GM19099 (cell line): ENCODE results near the gene TUBGCP5.

Source experiments
- POLR2A ChIP-seq: IDR thresholded peaks from 3 replicates; pipeline ENCODE4 v1.6.1; 2011; ENCODE audit warnings: low read depth; ENCODE audit not compliant: insufficient read length; ENCODE audit errors: extremely low read depth

TUBGCP5 gene

DNA sequence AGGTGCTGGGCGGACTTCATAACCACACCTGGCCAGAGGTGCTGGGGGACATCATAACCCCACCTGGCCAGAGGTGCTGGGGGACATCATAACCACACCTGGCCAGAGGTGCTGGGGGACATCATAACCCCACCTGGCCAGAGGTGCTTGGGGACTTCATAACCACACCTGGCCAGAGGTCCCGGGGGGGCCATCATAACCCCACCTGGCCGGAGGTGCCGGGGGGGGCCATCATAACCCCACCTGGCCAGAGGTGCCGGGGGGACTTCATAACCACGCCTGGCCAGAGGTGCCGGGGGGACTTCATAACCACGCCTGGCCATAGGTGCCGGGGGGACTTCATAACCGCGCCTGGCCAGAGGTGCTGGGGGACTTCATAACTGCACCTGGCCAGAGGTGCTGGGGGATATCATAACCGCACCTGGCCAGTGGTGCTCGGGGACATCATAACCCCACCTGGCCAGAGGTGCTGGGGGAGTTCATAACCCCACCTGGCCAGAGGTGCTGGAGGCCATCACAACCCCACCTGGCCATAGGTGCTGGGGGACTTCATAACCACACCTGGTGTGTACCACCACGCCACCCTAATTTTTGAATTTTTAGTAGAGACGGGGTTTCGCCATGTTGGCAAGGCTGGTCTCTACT lies 10.7 kb upstream of the TUBGCP5 start:
- TF ChIP-seq POLR2A = no peak

DNA sequence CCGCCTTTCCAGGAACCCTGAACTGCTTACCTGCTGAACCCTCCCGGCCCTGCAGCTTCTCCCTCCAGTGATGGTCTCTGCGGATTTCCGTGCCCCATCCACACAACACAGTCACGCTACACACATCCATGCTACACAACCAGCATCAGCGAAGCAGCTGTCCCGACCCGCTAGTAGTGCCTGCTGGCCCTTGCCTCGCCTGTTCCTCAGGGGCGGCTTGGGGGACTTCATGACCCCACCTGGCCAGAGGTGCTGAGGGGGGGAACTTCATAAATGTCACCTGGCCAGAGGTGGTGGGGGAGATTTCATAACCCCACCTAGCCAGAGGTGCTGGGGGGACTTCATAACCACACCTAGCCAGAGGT lies 530 bp upstream of the TUBGCP5 start:
- TF ChIP-seq POLR2A = no peak

DNA sequence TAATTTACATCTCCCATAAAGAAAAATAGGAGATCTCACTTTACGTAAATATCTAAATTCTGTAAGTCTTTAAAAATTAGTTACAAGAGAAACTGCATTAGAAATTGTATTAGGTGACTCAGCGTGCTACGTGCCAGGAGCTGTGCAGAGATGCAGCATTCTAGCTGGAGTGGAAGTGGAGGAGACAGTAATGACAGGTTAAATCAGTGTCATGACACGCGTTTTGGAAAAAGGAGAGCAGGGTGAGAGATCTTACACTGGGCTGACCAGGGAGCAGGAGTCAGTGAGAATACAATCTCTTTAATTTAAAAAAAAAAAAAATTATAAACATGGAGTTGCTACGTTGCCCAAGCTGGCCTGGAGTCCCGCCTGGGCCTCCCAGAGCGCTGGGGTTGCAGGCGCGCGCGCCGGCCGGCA lies 635 bp downstream of the TUBGCP5 start:
- no peak for TF ChIP-seq POLR2A

DNA sequence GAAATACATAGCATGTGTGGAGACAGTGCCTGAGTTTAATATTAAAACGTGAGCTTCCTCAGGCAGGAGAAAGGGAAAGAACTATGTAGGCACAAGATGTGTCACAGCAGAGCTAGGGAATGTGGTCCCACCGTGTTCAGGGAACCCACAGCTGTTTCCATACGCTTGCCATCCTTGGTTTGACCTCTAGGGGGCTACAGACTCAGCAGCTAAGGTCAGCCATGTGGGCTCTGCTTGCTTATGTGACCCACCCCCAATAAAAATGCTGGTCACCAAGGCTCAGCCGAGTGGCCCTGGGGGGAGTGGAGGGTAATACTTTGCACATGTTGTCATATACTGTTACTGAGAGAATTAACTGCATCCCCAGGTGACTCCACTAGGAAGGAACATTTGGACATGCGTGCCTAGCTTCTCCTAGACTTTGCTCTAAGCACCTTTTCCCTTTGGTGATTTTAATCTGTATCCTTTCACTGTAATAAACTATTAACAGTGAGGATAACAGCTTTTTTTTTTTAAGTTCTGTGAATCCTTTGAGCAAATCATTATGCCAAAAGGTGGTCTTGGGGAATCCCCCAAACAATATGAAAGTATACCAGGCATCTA lies 3.3 kb downstream of the TUBGCP5 start:
- no peak for TF ChIP-seq POLR2A

DNA sequence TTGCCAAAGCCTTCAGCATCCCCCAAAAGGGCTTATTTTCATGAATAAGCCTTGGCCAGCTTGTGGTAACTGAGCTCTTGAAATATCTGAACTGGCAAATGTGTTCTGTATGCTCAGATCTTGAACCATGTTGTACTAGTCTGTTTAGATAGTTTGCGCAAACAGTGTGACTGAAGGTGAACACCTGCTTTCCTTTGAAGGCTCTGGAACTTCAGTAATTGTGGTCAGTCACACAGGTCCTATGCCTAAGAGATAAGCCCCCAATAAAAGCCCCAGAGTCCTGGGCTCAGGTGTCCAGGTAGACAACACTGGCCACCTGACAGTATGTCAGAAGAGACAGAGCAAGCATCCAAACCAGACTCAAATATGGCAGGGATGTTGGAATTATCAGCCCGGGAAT lies 5.4 kb downstream of the TUBGCP5 start:
- no peak for TF ChIP-seq POLR2A

DNA sequence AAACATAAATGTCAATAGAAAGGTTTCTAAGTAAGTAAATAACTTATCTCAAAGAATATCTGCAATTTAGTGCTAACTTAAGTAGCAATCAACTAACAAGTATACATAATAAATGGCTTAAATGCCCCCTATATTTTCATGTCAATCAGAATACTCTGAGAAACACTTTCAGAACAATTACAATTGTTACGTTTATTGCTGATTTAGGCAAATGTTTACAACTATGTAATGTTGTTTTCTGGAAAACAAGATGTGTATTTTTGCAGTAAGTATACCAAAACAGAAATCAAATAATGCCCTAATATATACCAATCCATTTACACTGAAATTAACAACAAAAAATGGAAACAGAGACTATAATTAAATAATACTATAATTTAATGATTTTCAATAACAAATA lies 13.2 kb downstream of the TUBGCP5 start:
- no peak for TF ChIP-seq POLR2A

DNA sequence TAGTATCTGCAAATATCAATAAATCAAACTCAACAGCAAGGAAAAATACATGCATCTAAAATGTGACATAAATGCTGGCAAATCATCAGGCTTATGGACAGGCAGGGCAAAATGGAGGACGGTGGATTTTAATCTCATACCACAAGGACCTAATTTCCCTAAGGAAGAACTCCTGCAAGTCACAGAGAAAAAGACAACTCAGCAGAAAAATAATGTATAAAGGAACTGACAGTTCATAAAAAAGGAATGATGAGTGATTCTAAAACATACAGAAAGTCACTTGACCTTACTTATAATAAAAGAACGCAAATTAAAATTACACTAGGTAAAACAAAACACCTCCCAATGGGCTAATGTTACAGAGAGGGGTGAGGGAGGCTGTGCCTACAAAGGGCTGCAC lies 17.2 kb downstream of the TUBGCP5 start:
- TF ChIP-seq POLR2A = no peak

DNA sequence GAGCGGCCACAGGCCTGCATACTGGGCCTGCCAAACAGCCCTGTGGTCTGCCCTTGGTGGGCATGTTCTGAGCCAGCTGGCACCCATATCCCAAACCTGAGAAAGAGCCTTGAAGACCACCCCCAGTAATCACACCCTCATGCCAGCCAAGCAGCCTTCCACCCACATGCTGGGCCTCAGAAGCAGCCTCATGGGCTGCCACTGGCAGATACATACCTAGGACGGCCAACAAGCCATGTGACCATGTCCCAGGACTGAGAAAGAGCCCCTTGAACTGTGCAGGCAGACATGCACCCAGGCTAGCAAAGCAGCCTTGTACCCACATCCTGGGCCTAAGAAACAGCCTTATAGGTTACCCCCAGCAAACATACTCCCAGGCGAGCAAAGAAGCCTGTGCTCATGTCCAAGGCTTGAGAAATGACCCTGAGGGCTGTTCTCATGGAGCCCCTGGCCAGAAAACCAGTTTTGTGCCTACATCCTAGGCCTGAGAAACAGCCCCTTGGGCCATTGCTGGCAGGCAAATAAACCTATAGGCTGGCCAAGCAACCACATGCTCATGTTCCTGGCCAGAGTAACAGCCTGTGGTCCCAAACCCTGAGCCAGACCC lies 24.9 kb downstream of the TUBGCP5 start:
- TF ChIP-seq POLR2A = no peak

DNA sequence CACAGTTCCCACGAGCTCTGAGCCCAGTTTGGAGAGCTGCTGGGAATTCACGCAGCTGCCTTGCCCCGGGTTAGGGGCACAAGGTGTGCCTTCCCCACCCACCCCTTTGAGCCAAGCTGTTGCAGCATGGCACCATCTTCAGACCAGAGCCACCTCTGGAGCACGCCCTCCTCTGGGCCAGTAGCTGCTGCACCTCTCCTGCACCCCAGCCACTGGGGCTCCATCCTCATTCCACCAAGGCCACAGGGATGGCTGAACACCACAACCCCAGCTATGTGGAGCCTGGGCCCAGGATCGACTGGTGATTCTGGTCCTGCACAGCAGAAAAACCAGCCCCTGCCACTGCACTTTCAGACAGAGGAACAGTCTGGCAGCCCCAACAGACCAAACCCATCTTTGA lies 25.7 kb downstream of the TUBGCP5 start:
- TF ChIP-seq POLR2A = no peak

DNA sequence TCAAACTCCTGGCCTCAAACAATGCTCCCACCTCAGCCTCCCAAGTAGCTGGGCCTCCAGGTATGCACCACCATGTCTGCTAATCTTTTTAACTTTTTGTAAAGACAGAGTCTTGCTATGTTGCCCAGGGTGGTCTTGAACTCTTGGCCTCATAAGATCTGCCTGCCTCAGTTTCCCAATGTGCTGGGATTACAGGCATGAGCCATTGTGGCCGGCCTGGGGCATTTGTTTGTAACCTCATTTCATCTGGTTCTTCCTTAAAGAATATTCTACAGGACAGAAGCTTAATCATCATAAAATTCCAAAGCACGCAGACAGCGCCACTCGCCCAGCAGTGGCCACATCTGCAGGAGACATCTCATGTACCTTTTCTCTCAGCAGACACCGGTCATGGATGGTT lies 35.6 kb downstream of the TUBGCP5 start:
- TF ChIP-seq POLR2A = no peak

DNA sequence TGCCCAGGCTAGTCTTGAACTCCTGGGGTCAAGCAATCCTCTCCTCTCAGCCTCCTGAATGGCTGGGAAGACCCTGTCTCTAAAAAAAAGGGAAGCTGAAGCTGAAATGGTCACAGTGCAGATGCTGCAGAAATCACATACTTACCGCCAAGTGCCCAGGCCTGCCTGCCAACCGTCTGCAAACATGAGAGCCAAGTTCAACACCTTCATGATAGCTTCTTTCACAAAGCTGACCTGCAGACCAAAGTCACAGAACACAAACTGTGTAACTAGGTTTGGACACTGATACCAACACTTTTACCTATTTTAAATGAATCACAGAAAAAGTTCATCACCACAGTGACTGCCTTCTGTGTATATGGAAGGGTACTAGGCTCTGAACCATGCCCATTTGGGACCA lies 36.4 kb downstream of the TUBGCP5 start:
- TF ChIP-seq POLR2A = no peak

DNA sequence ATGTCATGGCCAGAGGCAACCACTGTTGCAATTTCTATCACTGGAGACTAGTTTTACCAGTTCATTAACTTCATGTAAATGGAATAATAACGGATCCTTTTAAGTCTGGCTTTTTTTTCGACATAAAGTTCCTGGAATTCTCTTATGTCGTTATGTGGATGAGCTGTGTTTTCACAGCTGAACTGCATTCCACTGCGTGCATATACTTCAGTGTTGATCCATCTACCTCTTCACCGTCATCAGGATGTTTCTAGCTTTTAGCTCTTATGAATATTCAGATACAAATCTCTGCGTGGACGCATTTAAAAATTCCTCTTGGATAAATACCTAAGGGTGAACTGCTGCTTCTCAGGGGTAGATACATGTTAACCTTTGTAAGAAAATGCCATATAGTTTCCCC lies 43.6 kb downstream of the TUBGCP5 start:
- no peak for TF ChIP-seq POLR2A

DNA sequence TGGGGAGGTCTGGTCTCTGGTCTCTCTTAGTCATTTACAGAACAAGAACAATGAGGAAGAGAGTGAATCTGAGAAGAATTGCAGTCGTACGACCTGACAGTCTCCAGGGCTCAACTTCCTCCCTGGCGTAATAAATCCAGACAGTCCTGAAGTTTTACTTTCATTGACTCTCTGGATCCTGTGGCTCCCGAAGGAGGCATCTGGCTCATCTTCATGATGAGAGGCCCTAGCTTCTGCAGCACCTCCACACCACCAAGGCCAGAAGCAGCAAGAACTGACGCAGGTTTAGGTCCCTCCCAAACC lies 47.4 kb downstream of the TUBGCP5 start:
- TF ChIP-seq POLR2A = no peak

DNA sequence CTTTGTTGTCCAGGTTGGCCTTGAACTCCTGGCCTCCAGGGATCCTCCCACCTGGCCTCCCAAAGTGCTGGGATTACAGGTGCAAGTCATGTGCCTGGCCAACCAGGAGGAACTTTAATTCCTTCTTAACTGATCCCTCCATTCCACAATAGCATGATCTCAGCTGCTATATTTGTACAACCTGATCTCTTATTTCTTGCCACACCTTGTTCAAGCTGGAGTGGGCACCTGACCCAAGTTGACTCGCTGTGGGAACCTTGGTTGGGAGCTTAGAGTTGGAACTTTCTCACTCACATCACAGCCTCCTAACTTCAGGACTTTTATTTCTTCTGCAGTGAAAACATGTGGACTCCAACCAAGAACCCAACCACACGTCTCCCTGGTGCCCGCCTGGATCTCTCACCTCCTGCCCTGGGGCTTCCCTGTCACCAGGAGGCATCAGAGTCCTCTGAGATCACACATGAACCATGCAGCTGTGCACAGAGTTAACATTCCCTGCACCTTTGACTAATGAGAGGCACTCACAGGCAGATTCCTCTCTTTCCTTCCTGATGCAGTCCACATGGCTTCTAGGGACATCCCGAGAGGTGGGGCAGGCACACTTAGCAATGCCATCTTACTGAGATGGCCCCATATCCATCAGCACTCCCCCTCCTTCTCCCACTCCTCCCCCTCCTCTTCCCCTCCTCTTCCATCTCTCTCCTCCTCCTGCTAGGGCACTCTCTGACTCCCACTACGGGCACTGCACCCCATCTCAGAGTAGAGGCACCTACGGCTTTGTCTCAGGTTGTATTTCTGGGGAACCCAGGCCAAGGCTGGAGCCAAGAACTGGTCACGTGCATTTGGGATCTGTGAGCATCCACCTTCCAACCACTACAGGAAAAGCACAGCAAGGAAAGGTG lies 49.5 kb downstream of the TUBGCP5 start:
- no peak for TF ChIP-seq POLR2A

DNA sequence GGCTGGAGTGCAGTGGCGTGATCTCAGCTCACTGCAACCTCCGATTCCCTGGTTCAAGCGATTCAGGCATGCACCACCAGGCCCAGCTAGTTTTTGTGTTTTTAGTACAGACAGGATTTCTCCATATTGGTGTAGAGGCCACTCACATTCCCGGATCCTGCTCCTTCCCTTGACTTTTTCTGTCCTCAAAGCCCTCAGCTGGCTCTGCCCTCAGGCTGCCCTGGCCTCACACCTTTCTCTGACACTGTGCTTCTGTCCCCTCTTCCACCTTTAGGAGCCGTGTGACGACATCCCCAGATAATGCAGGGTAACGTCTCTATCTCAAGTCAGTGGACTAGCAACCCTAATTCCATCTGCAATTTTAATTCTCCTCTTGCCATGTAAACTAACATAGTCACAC lies 50.6 kb downstream of the TUBGCP5 start:
- TF ChIP-seq POLR2A = no peak
